GM12891 (cell line): ENCODE data around the gene GYG2.
"Not testable (repeated sequence)": the region's sequence is repeated elsewhere in the genome, so short reads cannot be mapped to it uniquely, and the experiment has no call there.

Experiments used
- POLR2A ChIP-seq: IDR thresholded peaks from 2 replicates; pipeline ENCODE4 v1.6.1; 2011; ENCODE audit warnings: low read depth, low read length, control low read depth
- POLR2AphosphoS5 ChIP-seq: IDR thresholded peaks from 2 replicates; pipeline ENCODE4 v1.6.1; 2011; ENCODE audit warnings: low read depth, low read length, control low read depth
- TAF1 ChIP-seq: IDR thresholded peaks from 2 replicates; pipeline ENCODE4 v1.6.1; 2011; ENCODE audit warnings: low read depth, low read length, control low read depth

DNA sequence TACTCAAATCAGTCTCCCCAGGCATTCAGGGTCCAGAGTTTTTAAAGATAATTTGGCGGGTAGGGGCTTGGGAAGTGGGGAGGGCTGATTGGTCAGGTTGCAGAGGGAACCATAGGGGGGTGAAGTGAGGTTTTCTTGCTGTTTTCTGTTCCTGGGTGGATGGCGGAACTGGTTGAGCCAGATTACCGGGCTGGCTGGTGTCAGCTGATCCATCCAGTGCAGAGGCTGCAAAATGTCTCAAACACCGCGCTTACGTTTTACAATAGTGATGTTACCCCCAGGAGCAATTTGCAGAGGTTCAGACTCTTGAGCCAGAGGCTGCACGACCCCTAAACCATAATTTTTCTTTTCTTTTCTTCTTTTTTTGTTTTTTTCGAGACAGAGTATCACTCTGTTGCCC is 25.2 kb upstream of the GYG2 start:
- TF ChIP-seq POLR2AphosphoS5, TAF1, POLR2A: not testable (repeated sequence)
